Measurements from ENCODE around the gene TEX44.

DNA sequence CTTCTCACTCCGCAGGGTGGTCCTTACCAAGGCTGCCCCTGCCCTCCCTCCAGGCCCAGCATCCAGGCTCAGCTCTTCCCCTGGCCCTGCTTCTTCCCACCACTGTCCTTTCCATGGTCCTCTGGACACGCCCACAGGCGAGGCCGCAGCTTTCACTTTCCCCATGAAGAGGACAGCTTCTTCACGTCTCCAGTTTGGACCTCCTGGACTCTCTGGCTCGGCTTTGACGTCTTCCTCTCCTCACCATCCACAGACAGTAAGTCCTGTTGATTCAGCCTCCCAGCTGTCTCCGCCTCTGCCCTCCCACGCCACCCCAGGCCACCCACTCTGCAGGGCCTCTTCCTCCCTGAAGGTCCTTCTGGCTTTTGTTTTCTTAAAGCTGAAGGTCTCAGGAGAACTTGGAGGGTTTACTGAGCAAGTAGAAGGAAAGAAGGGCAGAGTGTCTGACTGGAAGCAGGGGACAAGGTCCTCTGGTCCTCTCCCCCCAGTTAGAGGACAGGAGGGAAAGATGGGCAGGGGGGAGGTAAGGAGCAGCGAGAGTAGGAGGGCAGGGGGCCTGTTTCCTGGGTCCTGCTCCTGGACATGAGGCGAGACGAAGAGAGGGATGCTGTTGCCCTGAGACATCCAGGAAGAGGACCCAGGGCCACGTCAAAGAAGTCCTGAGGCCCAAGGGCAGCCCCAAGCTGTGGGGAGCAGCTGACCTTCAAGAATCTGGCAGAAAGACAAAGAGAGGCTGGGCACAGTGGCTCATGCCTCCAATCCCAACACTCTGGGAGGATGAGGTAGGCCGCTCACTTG, 37.7 kb upstream of the TEX44 start:
- TF ChIP-seq EZH2 (IDR thresholded peaks at IDR 0.05; ENCODE audit: borderline replicate concordance, insufficient read depth, low read depth, low read length, poor library complexity, severe bottlenecking) = no peak
- no peak for TF ChIP-seq CTCF (IDR thresholded peaks at IDR 0.05)
